T-cell (primary cell): ENCODE results near the gene ROBO2. TPM values are rescaled to one million over a fixed set of nuclear protein-coding genes. Genes with fewer than 3 reads are reported as not detected.

ENCODE experiments used
- ATAC-seq, 4 experiments: fragments of 200-7000 bp in 3 of 4; fragments of 150-1000 bp in 1 of 4; cut with Tn5 transposase; replicated peaks in 1 of 4; 1 replicate in 3 of 4; 2 replicates in 1 of 4; pipeline ENCODE4 v1.10.0; 2021; ENCODE audit warnings: moderate library complexity in 3 of 4, mild to moderate bottlenecking in 2 of 4, moderate number of reproducible peaks in 1 of 4
- CTCF ChIA-PET, 2 donors: fragments of 300-600 bp; sonication (Branson Sonifier 250); formaldehyde crosslinking; loops; one replicate each; lab custom pipeline; 2022; ENCODE audit warnings: antibody characterized with exemption in 2 of 2; lab: Charles Lee
- POLR2A ChIA-PET, 2 donors: fragments of 300-600 bp; sonication (Branson Sonifier 250); formaldehyde crosslinking; loops; one replicate each; lab custom pipeline; 2022; ENCODE audit warnings: antibody characterized with exemption in 2 of 2; lab: Charles Lee
- DNase-seq, 35 experiments: peaks; one replicate each; pipeline versions ENCODE4 v3.0.0 to v3.0.0-alpha.2; 2013 to 2023
- H3K27ac ChIP-seq: one replicate; pipeline ENCODE4 v1.5.1; 2013; ENCODE audit warnings: low read length
- H3K27me3 ChIP-seq, 2 experiments: replicated peaks in 1 of 2; 1 replicate in 1 of 2; 2 replicates in 1 of 2; pipeline versions ENCODE4 v1.6.1 to v1.7.0; 2013; ENCODE audit warnings: low read length in 1 of 2, mixed read lengths in 1 of 2; ENCODE audit not compliant: control insufficient read depth in 2 of 2, insufficient read depth in 2 of 2; ENCODE audit errors: extremely low read depth in 1 of 2
- H3K36me3 ChIP-seq, 2 donors: 1 replicate in 1 of 2; 2 replicates in 1 of 2; pipeline versions ENCODE4 v1.6.1 to v1.7.0; 2013; ENCODE audit warnings: low read length in 1 of 2; ENCODE audit not compliant: control insufficient read depth in 2 of 2, insufficient read depth in 1 of 2; ENCODE audit errors: extremely low read depth in 1 of 2
- H3K4me1 ChIP-seq, 2 experiments: 1 replicate in 1 of 2; 2 replicates in 1 of 2; pipeline versions ENCODE4 v1.6.1 to v1.7.0; 2013; ENCODE audit warnings: low read length in 2 of 2, mixed read lengths in 1 of 2; ENCODE audit not compliant: insufficient read depth in 2 of 2, control insufficient read depth in 1 of 2; ENCODE audit errors: extremely low read depth in 1 of 2
- H3K4me3 ChIP-seq, 2 donors: 1 replicate in 1 of 2; 2 replicates in 1 of 2; pipeline versions ENCODE4 v1.5.1 to v1.7.0; 2013; ENCODE audit warnings: mild to moderate bottlenecking in 2 of 2, low read length in 1 of 2, moderate library complexity in 1 of 2; ENCODE audit not compliant: control insufficient read depth in 1 of 2; ENCODE audit errors: extremely low read depth in 1 of 2
- H3K9me3 ChIP-seq: 2 replicates; pipeline ENCODE4 v1.7.0; 2013
- H3K27ac Mint-ChIP-seq, 2 donors: one replicate each; pipeline ENCODE4 v1.8.0; 2020 to 2021; ENCODE audit warnings: mild to moderate bottlenecking in 2 of 2, mixed read lengths in 2 of 2
- H3K27me3 Mint-ChIP-seq, 2 donors: one replicate each; pipeline ENCODE4 v1.8.0; 2021 to 2022; ENCODE audit warnings: mixed read lengths in 2 of 2
- H3K36me3 Mint-ChIP-seq: one replicate; pipeline ENCODE4 v1.8.0; 2021; ENCODE audit warnings: mixed read lengths
- H3K4me1 Mint-ChIP-seq, 3 donors: one replicate each; pipeline ENCODE4 v1.8.0; 2020 to 2022; ENCODE audit warnings: mixed read lengths in 3 of 3, mild to moderate bottlenecking in 1 of 3
- H3K4me3 Mint-ChIP-seq, 3 donors: one replicate each; pipeline ENCODE4 v1.8.0; 2020 to 2022; ENCODE audit warnings: mild to moderate bottlenecking in 3 of 3, mixed read lengths in 3 of 3, moderate library complexity in 3 of 3
- H3K9me3 Mint-ChIP-seq, 3 donors: one replicate each; pipeline ENCODE4 v1.8.0; 2020 to 2022; ENCODE audit warnings: mixed read lengths in 3 of 3
- WGBS: methylation state at CpG from one replicate; pipeline ENCODE4 v1.1.5; 2013; ENCODE audit warnings: missing lambda C conversion rate; ENCODE audit not compliant: insufficient coverage; 5-methylcytosine and 5-hydroxymethylcytosine counted together
- total RNA-seq, 35 experiments: library from RNA in 6 of 35; stranded (reverse) in 6 of 35; fragments of 120-200 nt in 1 of 35; gene quantifications; one replicate each; pipeline versions ENCODE4 v1.2.1 to v1.2.4 and lab custom pipeline; 2013 to 2026

The ROBO2 gene
- total RNA-seq, 5 donors from 2014 or later (not counting 1 experiment from before 2014, with no cell fraction given): not detected

- no peaks in the 10 kb centered on the region for H3K36me3 Mint-ChIP-seq
- WGBS: no CpG with 5 or more reads among the region's 1 CpG
- Histone ChIP-seq H3K9me3 (no peaks in the 10 kb centered on the region), H3K4me3 (no peak overlapping the region), H3K4me1 (no peaks in the 10 kb centered on the region), H3K36me3 (no peaks in the 10 kb centered on the region), H3K27me3 (no peaks in the 10 kb centered on the region), H3K27ac (no peak overlapping the region)
- DNase-seq: no peak
- H3K9me3 Mint-ChIP-seq: peaks cover 6 to 25% (median 12%) of the 10 kb centered on the region in 3 donors
- no peak overlapping the region for H3K4me3 Mint-ChIP-seq
- POLR2A ChIA-PET: no interaction called here
- H3K4me1 Mint-ChIP-seq: no peaks in the 10 kb centered on the region
- no peaks in the 10 kb centered on the region for H3K27me3 Mint-ChIP-seq
- ATAC-seq: no peak
- CTCF ChIA-PET: no interaction called here
- H3K27ac Mint-ChIP-seq: no peak overlapping the region
Measured at GRCh38 chr3:77072232-77072631, 32.3 kb downstream of the ROBO2 start.

GRCh38 chr3:77078279-77078678 lies 38.4 kb downstream of the ROBO2 start:
- ATAC-seq (no peak), DNase-seq (no peak)
- H3K27me3 Mint-ChIP-seq: no peaks in the 10 kb centered on the region
- no peaks in the 10 kb centered on the region for H3K36me3 Mint-ChIP-seq
- H3K4me3 ChIP-seq: no peak overlapping the region
- peaks cover 5 to 20% (median 8%) of the 10 kb centered on the region in 3 donors for H3K9me3 Mint-ChIP-seq
- H3K27me3 ChIP-seq: no peaks in the 10 kb centered on the region
- H3K9me3 ChIP-seq: no peaks in the 10 kb centered on the region
- no peak overlapping the region for H3K27ac ChIP-seq
- ChIA-PET CTCF (no interaction called here), POLR2A (no interaction called here)
- 83% methylated on average over 1 of the region's 2 CpGs for WGBS
- H3K4me1 ChIP-seq: no peaks in the 10 kb centered on the region
- H3K4me3 Mint-ChIP-seq: no peak overlapping the region
- no peak overlapping the region for H3K27ac Mint-ChIP-seq
- H3K4me1 Mint-ChIP-seq: no peaks in the 10 kb centered on the region
- H3K36me3 ChIP-seq: no peaks in the 10 kb centered on the region

- no peaks in the 10 kb centered on the region for H3K36me3 Mint-ChIP-seq
- Histone ChIP-seq H3K36me3 (no peaks in the 10 kb centered on the region), H3K4me3 (no peak overlapping the region), H3K27ac (no peak overlapping the region), H3K4me1 (no peaks in the 10 kb centered on the region), H3K27me3 (no peaks in the 10 kb centered on the region), H3K9me3 (no peaks in the 10 kb centered on the region)
- no peaks in the 10 kb centered on the region for H3K4me1 Mint-ChIP-seq
- 74% methylated on average over 5 of the region's 12 CpGs for WGBS
- no peak overlapping the region for H3K4me3 Mint-ChIP-seq
- no peak overlapping the region for H3K27ac Mint-ChIP-seq
- no peaks in the 10 kb centered on the region for H3K27me3 Mint-ChIP-seq
- ChIA-PET POLR2A (interaction anchor here in 1 of 2 donors (0.5 kb wide), 1 partner anchor 106 kb away, joined by 4 read pairs; no protein-coding TSS in a partner anchor), CTCF (no interaction called here)
- H3K9me3 Mint-ChIP-seq: peaks cover 8 to 13% (median 8%) of the 10 kb centered on the region in 3 donors
- no peak for ATAC-seq
- DNase-seq: no peak
Measured at GRCh38 chr3:77079988-77080610, 40.2 kb downstream of the ROBO2 start.

- Mint-ChIP-seq H3K9me3 (peaks cover 8 to 13% (median 8%) of the 10 kb centered on the region in 3 donors), H3K36me3 (no peaks in the 10 kb centered on the region), H3K27ac (no peak overlapping the region), H3K4me3 (no peak overlapping the region), H3K4me1 (no peaks in the 10 kb centered on the region), H3K27me3 (no peaks in the 10 kb centered on the region)
- 83% methylated on average over 3 of the region's 3 CpGs for WGBS
- DNase-seq: no peak
- no peaks in the 10 kb centered on the region for H3K27me3 ChIP-seq
- ATAC-seq: no peak
- no peak overlapping the region for H3K27ac ChIP-seq
- no peaks in the 10 kb centered on the region for H3K4me1 ChIP-seq
- H3K9me3 ChIP-seq: no peaks in the 10 kb centered on the region
- no peaks in the 10 kb centered on the region for H3K36me3 ChIP-seq
- ChIA-PET CTCF (no interaction called here), POLR2A (no interaction called here)
- no peak overlapping the region for H3K4me3 ChIP-seq
Measured at GRCh38 chr3:77081240-77081661, 41.4 kb downstream of the ROBO2 start.

- Mint-ChIP-seq H3K9me3 (peaks cover 4 to 8% (median 8%) of the 10 kb centered on the region in 3 donors), H3K4me1 (no peaks in the 10 kb centered on the region), H3K4me3 (no peak overlapping the region), H3K27me3 (no peaks in the 10 kb centered on the region), H3K36me3 (no peaks in the 10 kb centered on the region), H3K27ac (no peak overlapping the region)
- H3K27me3 ChIP-seq: no peaks in the 10 kb centered on the region
- H3K4me3 ChIP-seq: no peak overlapping the region
- no peaks in the 10 kb centered on the region for H3K4me1 ChIP-seq
- CTCF ChIA-PET: no interaction called here
- no CpG with 5 or more reads among the region's 2 CpGs for WGBS
- H3K36me3 ChIP-seq: no peaks in the 10 kb centered on the region
- H3K9me3 ChIP-seq: no peaks in the 10 kb centered on the region
- no peak overlapping the region for H3K27ac ChIP-seq
- DNase-seq (no peak), ATAC-seq (no peak)
- POLR2A ChIA-PET: no interaction called here
Measured at GRCh38 chr3:77084511-77084910, 44.6 kb downstream of the ROBO2 start.

GRCh38 chr3:77086408-77086807 lies 46.5 kb downstream of the ROBO2 start:
- ChIA-PET CTCF (no interaction called here), POLR2A (no interaction called here)
- no peak overlapping the region for H3K27ac ChIP-seq
- no CpG with 5 or more reads among the region's 6 CpGs for WGBS
- no peaks in the 10 kb centered on the region for H3K9me3 ChIP-seq
- H3K4me1 Mint-ChIP-seq: no peaks in the 10 kb centered on the region
- ATAC-seq (no peak), DNase-seq (no peak)
- no peaks in the 10 kb centered on the region for H3K36me3 Mint-ChIP-seq
- peaks cover 8 to 16% (median 15%) of the 10 kb centered on the region in 3 donors for H3K9me3 Mint-ChIP-seq
- H3K27ac Mint-ChIP-seq: no peak overlapping the region
- no peaks in the 10 kb centered on the region for H3K27me3 Mint-ChIP-seq
- no peaks in the 10 kb centered on the region for H3K36me3 ChIP-seq
- H3K27me3 ChIP-seq: no peaks in the 10 kb centered on the region
- H3K4me3 ChIP-seq: no peak overlapping the region
- H3K4me3 Mint-ChIP-seq: no peak overlapping the region
- H3K4me1 ChIP-seq: no peaks in the 10 kb centered on the region
